22Rv1 (cell line): ENCODE results near the gene TADA2A.
A peak's percentile ranks its signal among the peaks of the same experiment; 100 is the strongest.
"Not testable (repeated sequence)": the region's sequence is repeated elsewhere in the genome, so short reads cannot be mapped to it uniquely, and the experiment has no call there.

ENCODE experiments used
- H3K27ac ChIP-seq: fragments of 450-650 bp; 2 replicates; pipeline ENCODE4 v1.5.1; 2017
- CTCF ChIP-seq: fragments of 450-650 bp; IDR thresholded peaks from 2 replicates; pipeline ENCODE4 v1.5.1; 2017; ENCODE audit warnings: mild to moderate bottlenecking
- ZFX ChIP-seq: fragments of 450-650 bp; IDR thresholded peaks from 2 replicates; pipeline ENCODE4 v1.6.1; 2017; ENCODE audit warnings: antibody characterized with exemption, borderline replicate concordance

TADA2A gene

GRCh38 chr17:37500378-37500777, 93.7 kb downstream of the TADA2A start:
- H3K27ac ChIP-seq, result no peak overlapping the region
- no peak for TF ChIP-seq CTCF
- TF ChIP-seq ZFX, result no peak

GRCh38 chr17:37502009-37502936, 95.6 kb downstream of the TADA2A start:
- TF ChIP-seq ZFX, result no peak
- TF ChIP-seq CTCF, result no peak
- peak overlapping the region; percentile 46 for H3K27ac ChIP-seq

GRCh38 chr17:37503148-37503547, 96.5 kb downstream of the TADA2A start:
- no peak overlapping the region for H3K27ac ChIP-seq
- TF ChIP-seq CTCF (no peak), ZFX (no peak)

GRCh38 chr17:37505333-37505732, 98.6 kb downstream of the TADA2A start:
- TF ChIP-seq ZFX (no peak), CTCF (no peak)
- H3K27ac ChIP-seq, result no peak overlapping the region

GRCh38 chr17:37506678-37507077, 100.0 kb downstream of the TADA2A start:
- H3K27ac ChIP-seq, result no peak overlapping the region
- TF ChIP-seq ZFX, result no peak
- TF ChIP-seq CTCF, result peak; percentile 51

- TF ChIP-seq CTCF (no peak), ZFX (no peak)
- no peak overlapping the region for H3K27ac ChIP-seq
Measured at GRCh38 chr17:37507111-37507510, 100.4 kb downstream of the TADA2A start.

GRCh38 chr17:37510056-37510455, 103.4 kb downstream of the TADA2A start:
- TF ChIP-seq ZFX (no peak), CTCF (no peak)
- H3K27ac ChIP-seq, result no peak overlapping the region

GRCh38 chr17:37511642-37512041, 105.0 kb downstream of the TADA2A start:
- not testable (repeated sequence) for H3K27ac ChIP-seq
